Left ventricle myocardium inferior (tissue), 1 donor: ENCODE results near the gene FRMD4A. TPM values are rescaled to one million over a fixed set of nuclear protein-coding genes. Genes with fewer than 3 reads are reported as not detected.

Experiments used
- DNase-seq: peaks from one replicate; pipeline ENCODE4 v3.0.0-alpha.2; 2020
- H3K27ac ChIP-seq: fragments of 200-600 bp; replicated peaks from 2 replicates; pipeline ENCODE4 v1.8.0; 2021
- H3K27me3 ChIP-seq: fragments of 200-600 bp; 2 replicates; pipeline ENCODE4 v1.8.0; 2021; ENCODE audit warnings: low read depth
- H3K36me3 ChIP-seq: fragments of 200-600 bp; 2 replicates; pipeline ENCODE4 v1.8.0; 2021
- H3K4me1 ChIP-seq: fragments of 200-600 bp; 2 replicates; pipeline ENCODE4 v1.8.0; 2021
- H3K4me3 ChIP-seq: fragments of 200-600 bp; 2 replicates; pipeline ENCODE4 v1.8.0; 2021; ENCODE audit warnings: mild to moderate bottlenecking, moderate library complexity
- H3K9me3 ChIP-seq: fragments of 200-600 bp; replicated peaks from 2 replicates; pipeline ENCODE4 v1.8.0; 2021
- intact Hi-C: fragments of 100-400 bp; cut with micrococcal nuclease; formaldehyde crosslinking; loops from one replicate; pipeline ENCODE4 v1.11.0; 2022
- total RNA-seq: library from RNA; stranded (reverse); fragmentation: NEBNext Ultra II Directional; extraction: Animal tissue kit (Norgen Biotek cat#: 25700); gene quantifications from one replicate; pipeline ENCODE4 v1.2.1, GENCODE V29; 2021
- TF ChIP-seq, protein P1 (sequence below): fragments of 200-600 bp; IDR thresholded peaks from 2 replicates; pipeline ENCODE4 v1.8.0; 2021; ENCODE audit warnings: antibody characterized with exemption, mild to moderate bottlenecking, borderline replicate concordance
- donor health status: DM: no; HTN: yes; CAD: no; lungs with severe emphysema.

Gene FRMD4A
- total RNA-seq, 1 donor from 2014 or later = 26.1 TPM

DNA sequence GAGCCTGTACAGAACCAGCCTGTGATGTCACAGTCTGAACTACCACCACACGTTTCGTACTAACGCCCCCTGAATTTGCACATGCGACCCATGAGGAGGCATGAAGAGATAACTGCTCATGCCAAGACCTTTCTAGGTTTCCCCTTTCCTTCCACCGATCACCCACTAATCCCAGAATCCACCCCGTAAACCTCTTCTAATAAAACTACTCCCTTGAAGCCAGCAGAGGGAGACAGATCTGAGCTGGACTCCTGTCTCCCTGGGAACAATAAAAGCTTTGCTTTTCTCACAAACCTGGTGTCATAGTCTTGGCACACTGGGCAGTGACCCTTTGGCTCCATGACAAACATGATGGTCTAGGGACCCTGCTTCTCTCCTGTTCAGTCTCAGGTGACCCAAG, 144.5 kb downstream of the FRMD4A start:
- DNase-seq = no peak
- Histone ChIP-seq H3K36me3 (no peaks in the 10 kb centered on the region), H3K27me3 (peaks cover 81% of the 10 kb centered on the region), H3K4me1 (no peaks in the 10 kb centered on the region), H3K4me3 (no peak overlapping the region), H3K27ac (no peak overlapping the region), H3K9me3 (no peaks in the 10 kb centered on the region)
- TF ChIP-seq, protein P1, sequence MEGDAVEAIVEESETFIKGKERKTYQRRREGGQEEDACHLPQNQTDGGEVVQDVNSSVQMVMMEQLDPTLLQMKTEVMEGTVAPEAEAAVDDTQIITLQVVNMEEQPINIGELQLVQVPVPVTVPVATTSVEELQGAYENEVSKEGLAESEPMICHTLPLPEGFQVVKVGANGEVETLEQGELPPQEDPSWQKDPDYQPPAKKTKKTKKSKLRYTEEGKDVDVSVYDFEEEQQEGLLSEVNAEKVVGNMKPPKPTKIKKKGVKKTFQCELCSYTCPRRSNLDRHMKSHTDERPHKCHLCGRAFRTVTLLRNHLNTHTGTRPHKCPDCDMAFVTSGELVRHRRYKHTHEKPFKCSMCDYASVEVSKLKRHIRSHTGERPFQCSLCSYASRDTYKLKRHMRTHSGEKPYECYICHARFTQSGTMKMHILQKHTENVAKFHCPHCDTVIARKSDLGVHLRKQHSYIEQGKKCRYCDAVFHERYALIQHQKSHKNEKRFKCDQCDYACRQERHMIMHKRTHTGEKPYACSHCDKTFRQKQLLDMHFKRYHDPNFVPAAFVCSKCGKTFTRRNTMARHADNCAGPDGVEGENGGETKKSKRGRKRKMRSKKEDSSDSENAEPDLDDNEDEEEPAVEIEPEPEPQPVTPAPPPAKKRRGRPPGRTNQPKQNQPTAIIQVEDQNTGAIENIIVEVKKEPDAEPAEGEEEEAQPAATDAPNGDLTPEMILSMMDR = no peak
- intact Hi-C loops = no loop called here

DNA sequence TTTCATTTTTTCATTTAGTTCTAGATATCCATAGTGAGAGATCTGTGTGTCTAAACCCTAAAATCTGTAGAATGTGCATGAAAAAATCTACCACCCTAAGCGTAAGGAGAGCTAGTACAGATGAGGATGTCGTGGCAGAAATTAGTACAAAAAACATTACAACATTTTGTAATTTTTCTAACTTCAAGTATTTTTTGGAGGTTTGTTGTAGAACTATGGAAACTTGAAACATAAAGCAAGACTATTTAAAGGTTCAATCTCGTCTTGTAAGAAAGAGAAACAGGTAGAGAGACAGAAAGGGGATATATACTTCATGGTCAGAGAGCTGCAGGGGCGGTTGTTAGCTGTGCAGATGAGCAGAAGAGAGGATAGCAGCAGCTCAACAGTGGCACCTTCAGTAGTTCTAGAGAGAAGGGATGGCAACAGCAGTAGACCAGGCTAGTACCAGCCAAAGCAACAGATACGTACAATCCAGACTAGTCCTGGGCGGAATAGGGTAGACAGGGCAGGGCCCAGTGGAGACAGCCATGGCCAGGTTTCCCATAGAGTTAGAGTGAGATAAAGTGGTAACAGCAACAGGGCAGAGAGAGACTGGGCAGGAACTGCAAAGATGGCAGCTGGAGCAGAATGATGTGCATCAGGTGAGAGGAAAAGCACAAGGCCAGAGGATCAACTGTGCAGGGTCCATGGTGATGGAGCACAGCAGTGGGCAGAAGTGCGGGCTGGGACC, 145.2 kb downstream of the FRMD4A start:
- no peak overlapping the region for H3K27ac ChIP-seq

DNA sequence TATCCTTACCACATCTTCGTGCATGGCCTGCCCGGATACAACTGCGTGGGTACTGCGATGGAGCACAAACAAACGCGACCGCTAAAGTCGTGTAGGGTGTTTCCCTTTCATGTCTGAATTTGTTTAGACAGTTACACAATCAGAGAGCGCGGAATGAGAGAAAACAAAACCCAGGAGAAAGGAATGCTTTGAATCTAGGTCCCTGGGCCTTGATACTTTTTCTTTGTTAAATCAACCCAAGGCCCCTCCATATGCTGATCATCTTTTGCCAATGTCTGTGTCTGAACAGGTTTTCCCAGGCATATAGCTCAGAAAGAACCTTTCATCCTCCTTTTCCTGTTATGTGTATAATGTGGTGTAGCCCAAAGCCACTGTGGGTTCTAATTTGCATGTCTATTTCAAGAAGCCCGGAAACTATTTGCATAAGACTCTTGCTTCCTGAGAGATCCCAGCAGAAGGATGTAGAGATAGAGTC, 145.8 kb downstream of the FRMD4A start:
- TF ChIP-seq, protein P1 = no peak
- Histone ChIP-seq H3K9me3 (no peaks in the 10 kb centered on the region), H3K4me1 (no peaks in the 10 kb centered on the region), H3K4me3 (no peak overlapping the region), H3K27me3 (peaks cover 81% of the 10 kb centered on the region), H3K27ac (no peak overlapping the region), H3K36me3 (no peaks in the 10 kb centered on the region)
- DNase-seq = no peak
- intact Hi-C loops = no loop called here

More for the DNA sequence above, 145.2 kb downstream of the FRMD4A start:
- H3K9me3 ChIP-seq = no peaks in the 10 kb centered on the region
- TF ChIP-seq, protein P1 = no peak
- no peak for DNase-seq
- H3K4me1 ChIP-seq = no peaks in the 10 kb centered on the region
- peaks cover 81% of the 10 kb centered on the region for H3K27me3 ChIP-seq
- intact Hi-C loops = no loop called here
- H3K4me3 ChIP-seq = no peak overlapping the region
- H3K36me3 ChIP-seq = no peaks in the 10 kb centered on the region

DNA sequence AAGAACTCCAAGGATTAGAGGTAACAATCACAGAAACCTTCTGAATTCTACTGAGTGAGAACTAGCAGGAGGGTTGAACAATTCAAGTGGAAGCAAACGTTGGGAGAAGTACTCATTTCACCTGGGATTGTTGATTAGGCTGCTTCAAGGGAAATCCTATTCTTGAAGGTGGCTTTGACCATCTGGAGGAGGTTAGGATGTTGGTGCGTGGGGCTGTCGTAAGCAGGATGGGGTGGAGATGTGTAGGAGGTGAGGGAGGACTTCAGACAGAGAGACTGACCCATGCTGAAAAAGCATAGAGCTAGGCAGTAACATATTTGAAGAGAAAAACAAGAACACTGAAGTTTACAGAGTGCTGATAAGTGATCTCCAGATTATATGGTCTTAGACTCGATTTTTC, 147.9 kb downstream of the FRMD4A start:
- intact Hi-C loops = no loop called here
- Histone ChIP-seq H3K9me3 (no peaks in the 10 kb centered on the region), H3K4me1 (no peaks in the 10 kb centered on the region), H3K27ac (no peak overlapping the region), H3K36me3 (no peaks in the 10 kb centered on the region), H3K27me3 (peaks cover 85% of the 10 kb centered on the region), H3K4me3 (no peak overlapping the region)
- TF ChIP-seq, protein P1 = no peak
- no peak for DNase-seq

DNA sequence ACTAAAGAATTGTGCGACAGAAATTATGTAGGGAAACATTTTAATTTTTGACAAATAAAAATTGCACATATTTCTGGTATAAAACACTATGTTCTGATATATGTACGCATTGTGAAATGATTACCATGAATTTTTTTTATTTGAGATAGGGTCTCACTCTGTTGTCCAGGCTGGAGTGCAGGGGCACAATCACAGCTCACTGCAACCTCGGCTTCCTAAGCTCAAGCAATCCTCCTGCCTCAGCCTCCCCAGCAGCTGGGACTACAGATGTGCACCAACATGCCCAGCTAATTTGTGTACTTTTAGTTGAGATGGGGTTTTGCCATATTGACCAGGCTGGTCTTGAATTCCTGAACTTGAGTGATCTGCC, 149.2 kb downstream of the FRMD4A start:
- no peak overlapping the region for H3K27ac ChIP-seq

More for the DNA sequence above, 149.2 kb downstream of the FRMD4A start:
- Histone ChIP-seq H3K36me3 (no peaks in the 10 kb centered on the region), H3K27me3 (peaks cover 93% of the 10 kb centered on the region), H3K4me3 (no peak overlapping the region), H3K9me3 (no peaks in the 10 kb centered on the region), H3K4me1 (no peaks in the 10 kb centered on the region)
- intact Hi-C loops = no loop called here
- TF ChIP-seq, protein P1 = no peak
- no peak for DNase-seq
